ENCODE measurements around the gene DCUN1D5. TPM values are rescaled to one million over a fixed set of nuclear protein-coding genes. Genes with fewer than 3 reads are reported as not detected.

DCUN1D5 gene
- total and polyA plus RNA-seq, 9 of the 15 experiments (the other 6 are each of a cell fraction or from before 2014, with no cell fraction given) = 38.4 to 242 (median 115) TPM

DNA sequence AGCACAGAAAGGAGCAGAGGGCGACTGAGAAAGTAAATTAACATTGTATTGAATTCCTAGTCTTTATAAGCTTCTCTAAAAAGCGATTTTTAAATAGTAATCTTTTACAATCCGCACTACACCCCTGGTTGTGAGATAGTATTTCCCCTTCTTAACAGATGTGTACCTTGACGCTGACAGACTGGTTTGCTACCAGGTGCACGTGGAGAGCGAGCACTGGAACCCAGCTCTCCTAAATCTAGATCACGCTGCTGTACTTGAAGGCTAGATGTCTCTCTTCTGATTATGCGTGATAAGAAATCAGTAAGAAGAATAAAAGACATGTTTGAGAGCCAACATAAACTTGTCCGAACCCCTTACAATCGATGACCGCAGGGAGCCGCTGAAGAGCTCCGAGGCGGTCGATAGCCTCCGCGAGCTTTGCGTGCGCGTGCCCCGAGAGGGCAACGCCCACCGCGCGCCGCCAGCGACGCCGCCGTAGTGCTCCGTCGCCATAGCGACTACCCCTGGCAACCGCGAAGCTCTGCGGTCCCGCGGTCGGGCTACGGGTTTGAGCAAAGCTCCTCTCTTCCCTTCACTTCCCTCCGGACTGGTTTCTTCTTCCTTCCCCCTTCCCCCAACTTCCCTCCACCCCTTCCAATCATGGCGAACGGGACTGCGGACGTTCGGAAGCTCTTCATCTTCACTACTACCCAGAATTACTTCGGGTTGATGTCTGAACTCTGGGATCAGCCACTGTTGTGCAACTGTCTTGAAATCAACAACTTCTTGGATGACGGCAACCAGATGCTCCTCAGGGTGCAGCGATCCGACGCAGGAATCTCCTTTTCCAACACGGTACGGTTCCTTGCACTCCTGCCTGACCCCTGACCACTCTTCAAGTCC, 17.2 kb upstream of the DCUN1D5 start, which contains the start of gene DYNC2H1 (continued):
- TF ChIP-seq ZNF184 (CRISPR knock-in tag; IDR thresholded peaks at IDR 0.05) (no peak), CXXC5 (CRISPR knock-in tag; IDR thresholded peaks at IDR 0.05) (peak; percentile 91), HDAC8 (tag; IDR thresholded peaks at IDR 0.05) (no peak), SMC3 (conservative IDR thresholded peaks at IDR 0.05; ENCODE audit: insufficient read depth, low read depth, low read length) (no peak), CHD1 (IDR thresholded peaks at IDR 0.05; ENCODE audit: low read length) (no peak), SIRT6 (IDR thresholded peaks at IDR 0.05; ENCODE audit: low read depth, low read length) (no peak), HNRNPL (IDR thresholded peaks at IDR 0.05; ENCODE audit: low read depth, low read length) (no peak), NEUROD1 (IDR thresholded peaks at IDR 0.05; ENCODE audit: borderline replicate concordance, low read depth, low read length, partially characterized antibody) (peak; percentile 78), GATAD2B (IDR thresholded peaks at IDR 0.05; ENCODE audit: borderline replicate concordance) (no peak), TARDBP (IDR thresholded peaks at IDR 0.05) (no peak), SRSF7 (optimal IDR thresholded peaks at IDR 0.05; ENCODE audit: low read depth, low read length) (no peak), RFX7 (CRISPR knock-in tag; IDR thresholded peaks at IDR 0.05) (no peak), ILK (tag; IDR thresholded peaks at IDR 0.05; ENCODE audit: borderline replicate concordance, low read depth) (no peak), SMARCE1 (IDR thresholded peaks at IDR 0.05) (no peak), PTTG1 (tag; IDR thresholded peaks at IDR 0.05; ENCODE audit: low read depth) (no peak)
- TF ChIP-seq, protein P1, sequence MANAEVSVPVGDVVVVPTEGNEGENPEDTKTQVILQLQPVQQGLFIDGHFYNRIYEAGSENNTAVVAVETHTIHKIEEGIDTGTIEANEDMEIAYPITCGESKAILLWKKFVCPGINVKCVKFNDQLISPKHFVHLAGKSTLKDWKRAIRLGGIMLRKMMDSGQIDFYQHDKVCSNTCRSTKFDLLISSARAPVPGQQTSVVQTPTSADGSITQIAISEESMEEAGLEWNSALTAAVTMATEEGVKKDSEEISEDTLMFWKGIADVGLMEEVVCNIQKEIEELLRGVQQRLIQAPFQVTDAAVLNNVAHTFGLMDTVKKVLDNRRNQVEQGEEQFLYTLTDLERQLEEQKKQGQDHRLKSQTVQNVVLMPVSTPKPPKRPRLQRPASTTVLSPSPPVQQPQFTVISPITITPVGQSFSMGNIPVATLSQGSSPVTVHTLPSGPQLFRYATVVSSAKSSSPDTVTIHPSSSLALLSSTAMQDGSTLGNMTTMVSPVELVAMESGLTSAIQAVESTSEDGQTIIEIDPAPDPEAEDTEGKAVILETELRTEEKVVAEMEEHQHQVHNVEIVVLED (CRISPR knock-in tag; IDR thresholded peaks at IDR 0.05) = peak; percentile 98
- TF ChIP-seq, protein P2, sequence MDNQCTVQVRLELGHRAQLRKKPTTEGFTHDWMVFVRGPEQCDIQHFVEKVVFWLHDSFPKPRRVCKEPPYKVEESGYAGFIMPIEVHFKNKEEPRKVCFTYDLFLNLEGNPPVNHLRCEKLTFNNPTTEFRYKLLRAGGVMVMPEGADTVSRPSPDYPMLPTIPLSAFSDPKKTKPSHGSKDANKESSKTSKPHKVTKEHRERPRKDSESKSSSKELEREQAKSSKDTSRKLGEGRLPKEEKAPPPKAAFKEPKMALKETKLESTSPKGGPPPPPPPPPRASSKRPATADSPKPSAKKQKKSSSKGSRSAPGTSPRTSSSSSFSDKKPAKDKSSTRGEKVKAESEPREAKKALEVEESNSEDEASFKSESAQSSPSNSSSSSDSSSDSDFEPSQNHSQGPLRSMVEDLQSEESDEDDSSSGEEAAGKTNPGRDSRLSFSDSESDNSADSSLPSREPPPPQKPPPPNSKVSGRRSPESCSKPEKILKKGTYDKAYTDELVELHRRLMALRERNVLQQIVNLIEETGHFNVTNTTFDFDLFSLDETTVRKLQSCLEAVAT (IDR thresholded peaks at IDR 0.05) = peak in 1 of 2 experiments; percentile 99; a peak in 2 of 4 replicates
- TF ChIP-seq, protein P3, sequence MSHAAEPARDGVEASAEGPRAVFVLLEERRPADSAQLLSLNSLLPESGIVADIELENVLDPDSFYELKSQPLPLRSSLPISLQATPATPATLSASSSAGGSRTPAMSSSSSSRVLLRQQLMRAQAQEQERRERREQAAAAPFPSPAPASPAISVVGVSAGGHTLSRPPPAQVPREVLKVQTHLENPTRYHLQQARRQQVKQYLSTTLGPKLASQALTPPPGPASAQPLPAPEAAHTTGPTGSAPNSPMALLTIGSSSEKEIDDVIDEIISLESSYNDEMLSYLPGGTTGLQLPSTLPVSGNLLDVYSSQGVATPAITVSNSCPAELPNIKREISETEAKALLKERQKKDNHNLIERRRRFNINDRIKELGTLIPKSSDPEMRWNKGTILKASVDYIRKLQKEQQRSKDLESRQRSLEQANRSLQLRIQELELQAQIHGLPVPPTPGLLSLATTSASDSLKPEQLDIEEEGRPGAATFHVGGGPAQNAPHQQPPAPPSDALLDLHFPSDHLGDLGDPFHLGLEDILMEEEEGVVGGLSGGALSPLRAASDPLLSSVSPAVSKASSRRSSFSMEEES (CRISPR knock-in tag; IDR thresholded peaks at IDR 0.05) = no peak
- TF ChIP-seq, protein P4, sequence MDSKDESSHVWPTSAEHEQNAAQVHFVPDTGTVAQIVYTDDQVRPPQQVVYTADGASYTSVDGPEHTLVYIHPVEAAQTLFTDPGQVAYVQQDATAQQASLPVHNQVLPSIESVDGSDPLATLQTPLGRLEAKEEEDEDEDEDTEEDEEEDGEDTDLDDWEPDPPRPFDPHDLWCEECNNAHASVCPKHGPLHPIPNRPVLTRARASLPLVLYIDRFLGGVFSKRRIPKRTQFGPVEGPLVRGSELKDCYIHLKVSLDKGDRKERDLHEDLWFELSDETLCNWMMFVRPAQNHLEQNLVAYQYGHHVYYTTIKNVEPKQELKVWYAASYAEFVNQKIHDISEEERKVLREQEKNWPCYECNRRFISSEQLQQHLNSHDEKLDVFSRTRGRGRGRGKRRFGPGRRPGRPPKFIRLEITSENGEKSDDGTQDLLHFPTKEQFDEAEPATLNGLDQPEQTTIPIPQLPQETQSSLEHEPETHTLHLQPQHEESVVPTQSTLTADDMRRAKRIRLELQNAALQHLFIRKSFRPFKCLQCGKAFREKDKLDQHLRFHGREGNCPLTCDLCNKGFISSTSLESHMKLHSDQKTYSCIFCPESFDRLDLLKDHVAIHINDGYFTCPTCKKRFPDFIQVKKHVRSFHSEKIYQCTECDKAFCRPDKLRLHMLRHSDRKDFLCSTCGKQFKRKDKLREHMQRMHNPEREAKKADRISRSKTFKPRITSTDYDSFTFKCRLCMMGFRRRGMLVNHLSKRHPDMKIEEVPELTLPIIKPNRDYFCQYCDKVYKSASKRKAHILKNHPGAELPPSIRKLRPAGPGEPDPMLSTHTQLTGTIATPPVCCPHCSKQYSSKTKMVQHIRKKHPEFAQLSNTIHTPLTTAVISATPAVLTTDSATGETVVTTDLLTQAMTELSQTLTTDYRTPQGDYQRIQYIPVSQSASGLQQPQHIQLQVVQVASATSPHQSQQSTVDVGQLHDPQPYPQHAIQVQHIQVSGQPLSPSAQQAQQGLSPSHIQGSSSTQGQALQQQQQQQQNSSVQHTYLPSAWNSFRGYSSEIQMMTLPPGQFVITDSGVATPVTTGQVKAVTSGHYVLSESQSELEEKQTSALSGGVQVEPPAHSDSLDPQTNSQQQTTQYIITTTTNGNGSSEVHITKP (IDR thresholded peaks at IDR 0.05; ENCODE audit: partially characterized antibody) = peak; percentile 88
